Erythroblast (primary cell): ENCODE measurements around the gene COL4A2.
"Not testable (repeated sequence)": the region's sequence is repeated elsewhere in the genome, so short reads cannot be mapped to it uniquely, and the experiment has no call there.

Source experiments
- DNase-seq, 2 experiments: peaks; one replicate each; lab custom pipeline; 2025; lab: John Stamatoyannopoulos, UW
- GATA1 ChIP-seq: IDR thresholded peaks from 2 replicates; pipeline ENCODE4 v1.6.1; 2011; ENCODE audit warnings: low read depth, mild to moderate bottlenecking, control low read depth, low read length, moderate library complexity
- POLR2A ChIP-seq: IDR thresholded peaks from 2 replicates; pipeline ENCODE4 v1.6.1; 2011; ENCODE audit warnings: mild to moderate bottlenecking, low read length

Gene COL4A2

DNA sequence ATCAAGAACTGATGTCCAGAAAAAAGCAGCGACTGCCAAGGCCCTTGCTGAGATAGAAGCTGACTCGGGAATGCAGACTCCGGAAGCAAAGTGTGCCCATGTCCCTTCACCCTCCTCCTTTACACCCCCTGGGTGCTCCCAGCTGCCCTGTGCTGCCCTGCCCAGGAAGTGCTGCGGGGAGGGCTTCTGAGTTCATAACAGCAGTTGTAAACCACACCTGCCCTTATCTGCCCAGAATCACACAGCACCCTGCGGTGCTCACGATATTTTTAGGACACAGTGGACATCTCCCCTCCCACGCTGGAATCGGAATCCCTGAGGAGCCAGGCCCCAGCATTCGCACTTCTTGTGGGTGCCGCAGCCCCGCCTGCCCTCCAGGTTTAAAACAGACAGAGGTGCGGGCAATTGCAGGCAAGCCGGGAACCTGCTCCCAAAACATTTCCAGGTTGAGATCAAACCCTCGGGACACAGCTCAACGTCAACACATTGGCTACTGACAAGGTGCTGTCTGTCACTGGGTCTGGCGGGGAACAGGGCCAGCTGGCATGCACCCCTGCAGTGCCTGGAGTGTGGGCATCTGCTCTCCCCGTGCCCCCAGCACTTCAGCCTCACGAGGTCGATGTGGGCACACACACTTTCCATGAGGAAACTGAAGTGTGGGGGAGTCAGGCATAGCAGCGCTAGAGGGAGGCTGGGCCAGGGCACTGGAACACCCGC, 217.6 kb downstream of the COL4A2 start:
- DNase-seq = no peak
- TF ChIP-seq POLR2A = no peak
- no peak for TF ChIP-seq GATA1

DNA sequence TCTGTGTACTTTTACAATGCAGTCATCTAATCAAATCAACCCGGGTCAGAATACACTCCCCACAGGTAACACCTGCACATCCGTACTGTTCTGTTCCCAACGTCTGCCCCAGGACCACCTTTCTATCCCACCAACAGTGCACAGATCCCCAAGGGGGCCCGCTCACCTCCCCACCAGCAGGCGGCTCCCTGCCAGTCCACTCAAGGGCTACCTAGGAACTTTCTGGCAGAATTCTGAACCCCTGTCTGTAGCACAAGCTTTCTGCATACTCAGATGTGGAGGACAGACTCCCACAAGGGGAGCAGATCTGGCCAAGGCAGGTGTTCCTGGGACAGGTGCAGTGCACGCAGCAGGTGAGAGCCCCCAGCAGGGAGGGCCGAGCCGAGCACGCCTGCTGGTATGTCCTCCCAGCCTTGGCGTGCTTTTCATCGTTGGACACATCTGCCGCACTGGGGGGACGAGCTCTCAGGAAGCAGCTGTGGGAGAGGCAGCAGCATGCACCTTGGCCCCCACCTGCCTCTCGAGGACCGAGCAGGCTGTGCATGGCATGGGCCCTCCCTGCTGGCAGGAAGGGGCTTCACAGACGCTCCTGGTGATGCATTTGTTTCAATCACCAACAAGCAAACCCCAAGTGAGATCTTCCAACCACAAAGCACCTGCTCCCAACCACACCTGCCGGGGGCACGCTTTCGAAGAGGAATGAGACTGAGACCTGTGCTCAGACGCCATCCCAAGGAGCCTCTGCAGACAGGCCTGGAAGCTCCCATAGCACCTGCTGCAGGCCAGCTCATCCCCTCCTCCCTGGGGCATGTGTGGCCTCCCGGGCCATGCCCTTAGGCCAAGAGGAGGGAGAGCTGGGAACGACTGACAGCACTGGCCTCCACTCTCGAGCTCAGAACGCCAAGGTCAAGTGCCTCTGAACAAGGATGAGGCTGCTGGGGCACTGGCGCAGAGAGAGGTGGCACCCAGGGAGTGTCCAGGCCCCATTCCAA, 218.5 kb downstream of the COL4A2 start:
- DNase-seq = no peak
- TF ChIP-seq GATA1 (no peak), POLR2A (no peak)

DNA sequence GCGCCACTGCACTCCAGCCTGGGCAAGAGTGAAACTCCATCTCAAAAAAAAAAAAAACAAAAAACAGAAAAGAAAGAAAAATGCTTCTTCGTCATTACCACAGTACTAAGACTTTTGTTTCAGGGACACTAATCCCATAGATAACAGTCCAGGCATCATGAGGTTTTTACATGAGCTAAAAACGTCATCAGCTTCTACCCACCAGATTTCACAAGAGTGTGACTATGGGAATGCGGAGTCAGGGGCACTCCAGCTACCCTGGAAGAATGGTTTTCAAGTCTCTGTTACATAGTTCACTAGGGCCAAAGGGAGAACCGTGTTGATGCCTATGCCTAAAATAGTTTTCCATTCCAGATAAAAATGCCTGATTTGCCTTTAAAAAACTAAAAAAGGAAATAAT, 221.3 kb downstream of the COL4A2 start:
- no peak for DNase-seq

DNA sequence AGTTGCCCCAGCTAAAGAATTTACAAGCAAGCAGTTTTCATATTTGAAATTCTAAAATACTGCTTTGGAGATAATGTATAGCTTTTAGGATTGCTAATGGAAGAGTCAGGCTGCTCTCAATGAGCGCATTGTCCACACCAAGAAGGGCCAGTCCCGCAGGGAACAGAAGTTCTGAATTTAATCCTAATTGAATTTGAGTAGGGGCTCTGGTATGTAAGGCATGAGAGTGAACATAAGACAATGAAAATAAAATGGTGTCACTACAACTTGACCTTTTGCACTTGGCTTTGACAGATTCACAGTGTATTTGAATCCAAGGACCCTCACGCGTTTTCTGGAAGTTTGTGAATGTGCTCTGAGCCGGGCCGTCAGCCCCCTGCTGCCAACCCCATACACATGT, 221.8 kb downstream of the COL4A2 start:
- DNase-seq = no peak
- TF ChIP-seq GATA1 = no peak
- no peak for TF ChIP-seq POLR2A

More for the DNA sequence above, 221.3 kb downstream of the COL4A2 start:
- TF ChIP-seq GATA1 = no peak
- TF ChIP-seq POLR2A = no peak

DNA sequence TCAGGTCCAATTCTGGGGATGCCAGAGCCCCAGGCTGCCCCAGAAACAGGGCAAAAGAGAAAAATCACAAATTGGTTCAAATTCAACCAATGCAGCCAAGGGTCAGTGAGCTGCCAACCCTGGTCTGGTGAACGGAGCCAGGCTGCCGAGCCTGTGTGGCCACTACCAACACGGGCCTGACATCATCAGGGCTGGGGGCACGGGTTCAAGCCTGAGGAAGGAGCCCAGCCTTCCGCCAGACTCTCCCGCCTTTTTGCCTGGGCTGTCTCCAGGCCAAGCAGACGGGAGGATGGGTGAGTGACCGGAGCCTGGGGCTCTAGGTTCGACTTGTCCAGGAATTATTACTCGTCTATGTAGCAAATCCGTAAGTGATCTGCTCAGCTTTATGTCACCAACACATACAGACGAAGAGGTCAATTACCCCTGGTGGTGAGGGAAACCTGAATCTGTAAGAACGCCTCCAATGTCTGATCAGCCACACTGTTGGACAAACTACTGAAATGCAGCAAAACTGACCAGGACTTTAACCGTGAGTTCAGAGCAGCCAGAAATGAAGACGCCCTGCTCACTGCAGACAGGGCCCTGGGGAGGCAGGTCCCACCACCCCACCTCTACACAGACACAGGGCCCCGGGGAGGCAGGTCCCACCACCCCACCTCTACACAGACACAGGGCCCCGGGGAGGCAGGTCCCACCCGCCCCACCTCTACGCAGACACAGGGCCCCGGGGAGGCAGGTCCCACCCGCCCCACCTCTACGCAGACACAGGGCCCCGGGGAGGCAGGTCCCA, 222.6 kb downstream of the COL4A2 start:
- no peak for DNase-seq
- TF ChIP-seq POLR2A (no peak), GATA1 (no peak)

DNA sequence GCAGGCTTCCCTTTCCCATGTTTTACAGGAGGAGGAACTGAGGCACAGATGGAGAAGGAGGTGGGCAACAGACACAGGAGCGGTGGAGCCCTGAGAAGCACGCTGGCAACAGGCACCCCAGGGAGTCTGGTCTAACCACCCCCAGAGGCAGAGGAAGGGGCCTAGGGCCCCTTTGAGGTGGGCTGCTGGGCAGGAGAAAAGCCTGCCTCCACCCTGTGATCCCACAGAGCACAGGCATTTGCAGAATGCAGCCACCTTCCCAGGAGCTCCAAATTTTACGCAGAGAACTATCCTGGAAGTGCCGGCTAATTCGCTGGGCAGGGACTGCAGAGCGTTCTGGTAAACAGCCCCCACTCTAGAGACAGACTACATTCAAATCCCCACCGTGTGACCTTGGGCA, 224.0 kb downstream of the COL4A2 start:
- TF ChIP-seq GATA1 (no peak), POLR2A (no peak)
- DNase-seq = no peak

DNA sequence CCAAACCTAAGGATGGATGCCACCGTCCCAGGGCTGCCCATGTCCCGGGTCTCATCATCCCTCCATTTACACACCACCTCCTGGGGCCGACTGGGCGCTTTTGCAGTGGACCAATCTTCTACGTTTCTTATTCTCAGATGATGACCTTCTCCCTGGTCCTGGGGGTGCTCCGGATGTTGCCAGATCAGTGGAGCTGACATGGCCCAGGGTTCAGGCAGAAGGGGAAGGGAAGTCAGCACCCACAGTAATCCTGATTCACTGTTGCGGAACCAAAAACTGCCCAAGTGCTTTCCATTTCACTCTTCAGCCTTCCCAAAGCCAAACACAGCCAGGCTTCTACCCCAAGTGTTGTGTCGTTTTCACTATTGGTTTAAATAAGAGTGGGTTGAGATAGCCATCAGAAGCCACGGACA, 224.6 kb downstream of the COL4A2 start:
- TF ChIP-seq POLR2A = no peak
- TF ChIP-seq GATA1 = no peak
- DNase-seq = no peak

DNA sequence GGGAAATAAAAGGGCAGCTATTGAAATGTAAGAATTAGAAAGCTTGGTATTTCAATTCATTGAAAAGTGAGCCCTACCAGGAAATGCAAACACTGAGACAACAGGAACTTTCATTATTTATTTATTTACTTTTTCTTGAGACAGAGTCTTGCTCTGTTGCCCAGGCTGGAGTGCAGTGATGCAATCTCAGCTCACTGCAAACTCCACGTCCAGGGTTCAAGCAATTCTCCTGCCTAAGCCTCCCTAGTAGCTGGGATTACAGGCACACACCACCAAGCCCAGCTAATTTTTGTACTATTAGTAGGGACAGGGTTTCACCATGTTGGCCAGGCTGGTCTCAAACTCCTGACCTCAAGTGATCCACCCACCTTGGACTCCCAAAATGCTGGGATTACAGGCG, 225.2 kb downstream of the COL4A2 start:
- not testable (repeated sequence) for DNase-seq

DNA sequence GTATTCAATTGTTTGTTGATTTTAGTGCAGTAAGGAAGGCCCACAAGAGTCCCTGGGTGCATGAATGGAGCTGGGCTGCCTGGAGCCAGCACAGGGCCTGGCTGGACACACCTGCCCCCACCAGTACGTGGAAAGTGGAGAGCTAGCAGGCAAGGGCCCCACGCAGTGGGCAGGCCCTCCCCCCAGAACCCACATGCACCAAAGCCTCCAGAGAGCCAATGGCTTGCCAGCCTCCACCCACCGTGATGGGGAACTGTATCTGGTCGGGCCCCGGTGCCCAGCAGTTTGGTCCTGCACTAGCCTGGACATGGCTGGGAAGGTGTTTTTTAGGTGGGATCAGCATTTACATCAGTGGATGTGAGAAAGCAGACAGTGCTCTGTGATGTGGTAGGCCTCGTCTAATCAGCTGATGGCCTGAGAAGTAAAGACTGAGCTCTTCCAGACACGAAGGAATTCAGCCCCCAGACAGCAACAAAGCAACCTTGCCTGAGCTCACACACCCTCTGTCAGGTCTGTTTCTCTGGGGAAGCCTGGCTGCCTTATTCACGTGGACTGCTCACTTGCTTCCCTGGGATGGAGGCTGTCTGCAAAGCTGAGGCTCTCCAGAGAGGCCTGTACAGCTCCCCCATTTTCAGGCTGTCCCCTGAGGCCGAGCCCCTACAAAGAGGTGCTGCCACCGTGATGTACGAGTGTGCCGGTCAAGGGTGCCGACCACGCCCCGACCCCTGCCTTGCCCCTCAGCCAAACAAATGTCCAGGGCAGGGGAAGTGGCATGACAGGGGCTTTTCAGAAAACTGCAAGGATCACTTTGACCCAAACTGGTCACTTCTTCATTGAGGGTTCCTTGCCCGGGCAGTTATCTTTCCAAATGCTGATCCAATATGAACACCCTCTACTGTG, 226.9 kb downstream of the COL4A2 start:
- TF ChIP-seq POLR2A (no peak), GATA1 (no peak)
- no peak for DNase-seq

DNA sequence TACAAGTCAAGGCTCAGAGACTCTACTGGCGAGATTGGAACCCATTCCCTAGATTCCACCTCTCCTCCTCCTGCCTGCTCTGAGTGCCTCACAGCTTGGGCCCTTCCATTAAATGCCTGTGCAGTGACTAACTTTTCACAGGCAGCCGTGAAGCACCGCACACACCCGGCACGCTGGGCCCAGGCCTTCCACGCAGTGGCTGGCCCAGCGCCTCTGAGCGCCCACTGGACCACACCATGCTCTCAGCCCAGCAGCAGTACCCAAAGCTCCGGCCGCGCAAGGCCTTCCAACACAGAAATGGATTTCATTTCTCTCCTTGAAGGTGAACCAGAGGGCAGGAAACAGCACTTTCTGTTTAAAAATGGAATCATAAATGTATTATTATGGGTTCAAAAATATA, 228.4 kb downstream of the COL4A2 start:
- TF ChIP-seq POLR2A (no peak), GATA1 (no peak)
- no peak for DNase-seq

DNA sequence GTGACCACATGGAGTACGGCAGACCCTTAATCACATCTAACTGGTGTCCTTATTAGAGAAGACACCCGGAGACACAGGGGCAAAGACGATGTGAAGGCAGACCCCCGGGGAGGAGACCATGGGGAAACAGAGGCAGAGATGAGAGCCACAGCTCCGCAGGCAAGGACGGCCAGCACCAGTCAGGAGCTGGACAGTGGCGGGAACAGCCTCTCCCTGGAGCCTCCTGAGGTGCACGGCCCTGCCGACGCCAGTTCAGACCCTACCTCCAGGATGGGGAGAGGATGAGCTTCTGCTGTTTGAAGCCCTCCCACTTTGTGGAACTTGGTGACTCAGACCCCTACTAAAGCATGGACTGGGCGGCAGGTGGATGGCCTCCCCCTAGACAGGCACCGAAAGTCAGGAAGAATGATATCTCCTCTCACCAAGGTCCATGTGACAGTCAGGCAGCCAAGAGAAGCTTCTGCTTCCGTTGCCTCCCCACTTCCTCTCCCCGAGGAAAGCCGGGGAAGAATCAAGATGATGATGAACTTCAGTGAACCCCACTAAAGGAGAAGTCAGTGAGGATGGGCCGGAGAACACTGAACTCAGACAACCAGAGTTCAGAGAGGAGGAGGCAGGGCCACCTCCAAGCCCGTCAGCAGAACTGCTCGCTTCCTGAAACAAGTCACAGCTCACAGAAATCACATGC, 229.1 kb downstream of the COL4A2 start:
- no peak for TF ChIP-seq POLR2A
- TF ChIP-seq GATA1 = no peak
- DNase-seq = no peak

DNA sequence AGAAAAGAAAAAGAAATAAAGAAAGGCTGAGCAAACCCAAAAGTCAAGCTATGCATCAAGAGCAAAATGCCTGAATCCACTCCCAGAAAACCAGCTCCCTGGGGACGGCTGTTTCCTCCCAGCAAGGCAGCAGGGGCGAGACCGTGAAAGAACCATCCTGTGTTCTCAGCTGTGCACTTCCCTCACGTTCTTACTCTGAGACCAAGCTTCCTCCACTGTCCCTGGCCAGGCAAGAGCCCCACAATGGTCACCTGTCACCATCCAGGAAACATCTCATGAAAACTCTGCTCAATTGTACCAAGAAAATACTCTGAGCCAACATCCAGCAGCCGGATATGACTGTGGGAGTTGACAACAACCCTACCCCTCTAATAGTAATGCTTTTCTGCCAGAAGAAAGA, 231.5 kb downstream of the COL4A2 start:
- DNase-seq = no peak
- TF ChIP-seq GATA1 = no peak
- no peak for TF ChIP-seq POLR2A
